MM.1S (cell line): ENCODE measurements around the gene SUPT4H1.

Source experiments
- EZH2 ChIP-seq: fragments of 300-600 bp; sonication (generic); optimal IDR thresholded peaks from 2 replicates; pipeline ENCODE3; 2017; ENCODE audit warnings: low read depth, mild to moderate bottlenecking, antibody characterized with exemption, low read length, mixed read lengths
- EZH2phosphoT487 ChIP-seq: fragments of 300-600 bp; sonication (generic); IDR thresholded peaks from 2 replicates; pipeline ENCODE4 v1.6.1; 2018; ENCODE audit warnings: antibody characterized with exemption, low read length
- TF ChIP-seq, protein P1 (sequence below): fragments of 300-600 bp; sonication (generic); IDR thresholded peaks from 2 replicates; pipeline ENCODE4 v1.5.1; 2016; ENCODE audit warnings: antibody characterized with exemption, low read length, mixed read lengths

DNA sequence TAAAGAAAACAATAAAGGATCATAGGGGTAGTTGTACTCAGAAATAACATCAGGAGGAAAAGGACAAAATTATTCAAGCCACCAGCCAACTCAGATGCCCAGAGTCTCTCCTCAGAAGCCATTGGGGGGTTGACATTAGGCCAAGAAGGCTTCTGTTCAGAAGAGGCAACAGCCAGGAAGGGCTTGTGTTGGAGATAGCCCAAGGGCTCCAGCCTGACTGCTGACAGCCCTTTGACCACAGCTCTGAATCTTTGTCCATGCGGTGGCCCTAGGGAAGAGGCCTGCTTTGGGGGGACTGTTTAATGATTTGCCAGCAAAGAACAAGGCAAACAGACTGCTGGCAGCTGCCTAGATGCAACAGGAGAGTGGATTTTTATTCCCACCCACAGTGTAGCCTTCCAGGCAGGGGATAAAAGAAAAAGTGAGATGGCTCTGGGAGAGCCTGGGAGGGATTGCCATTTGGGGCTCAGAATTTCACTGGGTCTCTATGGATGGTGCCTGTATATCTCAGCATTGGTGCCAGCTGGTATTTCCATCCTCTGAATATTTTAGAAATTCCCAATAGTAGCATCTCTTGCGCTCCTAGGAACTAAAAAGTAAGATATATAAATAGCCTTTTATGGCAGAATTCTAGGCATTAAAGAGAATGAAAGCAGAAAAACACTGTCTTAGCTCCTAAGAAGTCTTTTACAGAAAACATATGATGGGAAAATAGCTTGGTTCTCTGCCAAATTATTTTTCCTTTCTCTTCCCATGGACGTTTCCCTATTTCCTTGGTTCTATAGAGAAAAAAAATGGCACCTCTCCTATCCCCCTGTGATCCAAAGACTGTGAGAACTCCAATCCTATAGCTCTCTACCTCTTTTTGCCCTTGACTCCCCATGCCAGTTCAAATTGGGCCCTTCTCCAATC lies 29.4 kb upstream of the SUPT4H1 start:
- TF ChIP-seq, protein P1, sequence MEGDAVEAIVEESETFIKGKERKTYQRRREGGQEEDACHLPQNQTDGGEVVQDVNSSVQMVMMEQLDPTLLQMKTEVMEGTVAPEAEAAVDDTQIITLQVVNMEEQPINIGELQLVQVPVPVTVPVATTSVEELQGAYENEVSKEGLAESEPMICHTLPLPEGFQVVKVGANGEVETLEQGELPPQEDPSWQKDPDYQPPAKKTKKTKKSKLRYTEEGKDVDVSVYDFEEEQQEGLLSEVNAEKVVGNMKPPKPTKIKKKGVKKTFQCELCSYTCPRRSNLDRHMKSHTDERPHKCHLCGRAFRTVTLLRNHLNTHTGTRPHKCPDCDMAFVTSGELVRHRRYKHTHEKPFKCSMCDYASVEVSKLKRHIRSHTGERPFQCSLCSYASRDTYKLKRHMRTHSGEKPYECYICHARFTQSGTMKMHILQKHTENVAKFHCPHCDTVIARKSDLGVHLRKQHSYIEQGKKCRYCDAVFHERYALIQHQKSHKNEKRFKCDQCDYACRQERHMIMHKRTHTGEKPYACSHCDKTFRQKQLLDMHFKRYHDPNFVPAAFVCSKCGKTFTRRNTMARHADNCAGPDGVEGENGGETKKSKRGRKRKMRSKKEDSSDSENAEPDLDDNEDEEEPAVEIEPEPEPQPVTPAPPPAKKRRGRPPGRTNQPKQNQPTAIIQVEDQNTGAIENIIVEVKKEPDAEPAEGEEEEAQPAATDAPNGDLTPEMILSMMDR: no peak
- no peak for TF ChIP-seq EZH2phosphoT487
- TF ChIP-seq EZH2: no peak
